ENCODE results near the gene IMMP1L. TPM values are rescaled to one million over a fixed set of nuclear protein-coding genes. Genes with fewer than 3 reads are reported as not detected.

Gene IMMP1L
- total and polyA plus RNA-seq, 2 donors (not counting 3 experiments of a cell fraction or from before 2014, with no cell fraction given), result 14.8 to 41.8 TPM

GRCh38 chr11:31529189-31529588 lies 19.8 kb upstream of the IMMP1L start:
- no peaks in the 10 kb centered on the region for H3K79me2 ChIP-seq (ENCODE audit: control insufficient read depth, insufficient read depth, low read length)
- FAIRE-seq (no peak), DNase-seq (ENCODE audit: low read depth, low spot score) (no peak)
- BruUV-seq (replicated peaks), result no TSS peak
- no peak overlapping the region for H2AFZ ChIP-seq (ENCODE audit: low read depth, low read length)
- dilution Hi-C loops (cut with MboI; ENCODE audit: extremely low pct_ligation_motif_present, low sequenced_read_pairs), result no loop called here
- POLR2A ChIA-PET, result no interaction called here
- no peaks in the 10 kb centered on the region for H3K4me1 ChIP-seq (ENCODE audit: control insufficient read depth, extremely low read depth, insufficient read depth, low read length)
- CTCF ChIA-PET, result no interaction called here
- no peaks in the 10 kb centered on the region for H4K20me1 ChIP-seq (replicated peaks; ENCODE audit: control insufficient read depth, extremely low read depth, insufficient read depth, low read length)
- intact Hi-C loops (cut with micrococcal nuclease), result no loop called here
- H3K27ac ChIP-seq (ENCODE audit: insufficient read depth, low read depth, low read length), result no peak overlapping the region
- no peaks in the 10 kb centered on the region for H3K9me1 ChIP-seq (replicated peaks; ENCODE audit: control insufficient read depth, extremely low read depth, insufficient read depth, low read length)
- no peaks in the 10 kb centered on the region for H3K27me3 ChIP-seq (ENCODE audit: control insufficient read depth in 2 of 2, insufficient read depth in 2 of 2, low read length in 2 of 2)
- no peak overlapping the region for H3K9ac ChIP-seq (replicated peaks; ENCODE audit: extremely low read depth, insufficient read depth, low read length)
- TF ChIP-seq, protein P1, sequence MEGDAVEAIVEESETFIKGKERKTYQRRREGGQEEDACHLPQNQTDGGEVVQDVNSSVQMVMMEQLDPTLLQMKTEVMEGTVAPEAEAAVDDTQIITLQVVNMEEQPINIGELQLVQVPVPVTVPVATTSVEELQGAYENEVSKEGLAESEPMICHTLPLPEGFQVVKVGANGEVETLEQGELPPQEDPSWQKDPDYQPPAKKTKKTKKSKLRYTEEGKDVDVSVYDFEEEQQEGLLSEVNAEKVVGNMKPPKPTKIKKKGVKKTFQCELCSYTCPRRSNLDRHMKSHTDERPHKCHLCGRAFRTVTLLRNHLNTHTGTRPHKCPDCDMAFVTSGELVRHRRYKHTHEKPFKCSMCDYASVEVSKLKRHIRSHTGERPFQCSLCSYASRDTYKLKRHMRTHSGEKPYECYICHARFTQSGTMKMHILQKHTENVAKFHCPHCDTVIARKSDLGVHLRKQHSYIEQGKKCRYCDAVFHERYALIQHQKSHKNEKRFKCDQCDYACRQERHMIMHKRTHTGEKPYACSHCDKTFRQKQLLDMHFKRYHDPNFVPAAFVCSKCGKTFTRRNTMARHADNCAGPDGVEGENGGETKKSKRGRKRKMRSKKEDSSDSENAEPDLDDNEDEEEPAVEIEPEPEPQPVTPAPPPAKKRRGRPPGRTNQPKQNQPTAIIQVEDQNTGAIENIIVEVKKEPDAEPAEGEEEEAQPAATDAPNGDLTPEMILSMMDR (IDR thresholded peaks at IDR 0.05; ENCODE audit: extremely low read depth in 1 of 2, insufficient read depth in 1 of 2, low read depth in 1 of 2, low read length in 2 of 2), result no peak
- TF ChIP-seq POLR2A (IDR thresholded peaks at IDR 0.05; ENCODE audit: low read depth, low read length), result no peak
- no peak for TF ChIP-seq MYC (IDR thresholded peaks at IDR 0.05; ENCODE audit: low read depth, low read length)
- TF ChIP-seq, protein P2, sequence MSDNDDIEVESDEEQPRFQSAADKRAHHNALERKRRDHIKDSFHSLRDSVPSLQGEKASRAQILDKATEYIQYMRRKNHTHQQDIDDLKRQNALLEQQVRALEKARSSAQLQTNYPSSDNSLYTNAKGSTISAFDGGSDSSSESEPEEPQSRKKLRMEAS (IDR thresholded peaks at IDR 0.05; ENCODE audit: insufficient read depth, insufficient read length), result no peak
- no peak for TF ChIP-seq JUN (IDR thresholded peaks at IDR 0.05; ENCODE audit: borderline replicate concordance, insufficient read depth, insufficient read length, low read depth)
- TF ChIP-seq EZH2 (IDR thresholded peaks at IDR 0.05; ENCODE audit: borderline replicate concordance, low read depth, low read length, severe bottlenecking), result no peak
- no peak for TF ChIP-seq FOS (IDR thresholded peaks at IDR 0.05; ENCODE audit: borderline replicate concordance, insufficient read depth, low read length)
- no peak for TF ChIP-seq POLR2AphosphoS5 (IDR thresholded peaks at IDR 0.05; ENCODE audit: insufficient read depth, low read depth, low read length)
- TF ChIP-seq GATA2 (IDR thresholded peaks at IDR 0.05; ENCODE audit: insufficient read depth, insufficient read length, low read depth, low read length), result no peak
- H3K4me3 ChIP-seq (replicated peaks in 1 of 3; ENCODE audit: insufficient read depth in 1 of 3, low read depth in 1 of 3, low read length in 3 of 3), result no peak overlapping the region
- H3K4me2 ChIP-seq (ENCODE audit: insufficient read depth, low read length), result no peak overlapping the region
- H3K36me3 ChIP-seq (ENCODE audit: control insufficient read depth in 2 of 2, extremely low read depth in 1 of 2, insufficient read depth in 2 of 2, low read length in 2 of 2), result no peaks in the 10 kb centered on the region
- H3K9me3 ChIP-seq (replicated peaks; ENCODE audit: control insufficient read depth, insufficient read depth, low read length), result no peaks in the 10 kb centered on the region

Data from endothelial cell of umbilical vein (primary cell).